Stimulated activated naive CD8-positive, alpha-beta T cell treated with anti-CD3 and anti-CD28 coated beads, Interleukin-15, Interleukin-2, amounts not matched to agents 100 U/mL and 50 U/mL, for 24 hours (primary cell): ENCODE data around the gene PIK3C2A.
"Not testable (repeated sequence)": the region's sequence is repeated elsewhere in the genome, so short reads cannot be mapped to it uniquely, and the experiment has no call there.

Experiments
- ATAC-seq: fragments of 150-1000 bp; cut with Tn5 transposase; one replicate; pipeline ENCODE4 v1.10.0; 2021
- DNase-seq: peaks from one replicate; pipeline ENCODE4 v3.0.0; 2021

Gene PIK3C2A, protein sequence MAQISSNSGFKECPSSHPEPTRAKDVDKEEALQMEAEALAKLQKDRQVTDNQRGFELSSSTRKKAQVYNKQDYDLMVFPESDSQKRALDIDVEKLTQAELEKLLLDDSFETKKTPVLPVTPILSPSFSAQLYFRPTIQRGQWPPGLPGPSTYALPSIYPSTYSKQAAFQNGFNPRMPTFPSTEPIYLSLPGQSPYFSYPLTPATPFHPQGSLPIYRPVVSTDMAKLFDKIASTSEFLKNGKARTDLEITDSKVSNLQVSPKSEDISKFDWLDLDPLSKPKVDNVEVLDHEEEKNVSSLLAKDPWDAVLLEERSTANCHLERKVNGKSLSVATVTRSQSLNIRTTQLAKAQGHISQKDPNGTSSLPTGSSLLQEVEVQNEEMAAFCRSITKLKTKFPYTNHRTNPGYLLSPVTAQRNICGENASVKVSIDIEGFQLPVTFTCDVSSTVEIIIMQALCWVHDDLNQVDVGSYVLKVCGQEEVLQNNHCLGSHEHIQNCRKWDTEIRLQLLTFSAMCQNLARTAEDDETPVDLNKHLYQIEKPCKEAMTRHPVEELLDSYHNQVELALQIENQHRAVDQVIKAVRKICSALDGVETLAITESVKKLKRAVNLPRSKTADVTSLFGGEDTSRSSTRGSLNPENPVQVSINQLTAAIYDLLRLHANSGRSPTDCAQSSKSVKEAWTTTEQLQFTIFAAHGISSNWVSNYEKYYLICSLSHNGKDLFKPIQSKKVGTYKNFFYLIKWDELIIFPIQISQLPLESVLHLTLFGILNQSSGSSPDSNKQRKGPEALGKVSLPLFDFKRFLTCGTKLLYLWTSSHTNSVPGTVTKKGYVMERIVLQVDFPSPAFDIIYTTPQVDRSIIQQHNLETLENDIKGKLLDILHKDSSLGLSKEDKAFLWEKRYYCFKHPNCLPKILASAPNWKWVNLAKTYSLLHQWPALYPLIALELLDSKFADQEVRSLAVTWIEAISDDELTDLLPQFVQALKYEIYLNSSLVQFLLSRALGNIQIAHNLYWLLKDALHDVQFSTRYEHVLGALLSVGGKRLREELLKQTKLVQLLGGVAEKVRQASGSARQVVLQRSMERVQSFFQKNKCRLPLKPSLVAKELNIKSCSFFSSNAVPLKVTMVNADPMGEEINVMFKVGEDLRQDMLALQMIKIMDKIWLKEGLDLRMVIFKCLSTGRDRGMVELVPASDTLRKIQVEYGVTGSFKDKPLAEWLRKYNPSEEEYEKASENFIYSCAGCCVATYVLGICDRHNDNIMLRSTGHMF (N-terminal part only)

DNA sequence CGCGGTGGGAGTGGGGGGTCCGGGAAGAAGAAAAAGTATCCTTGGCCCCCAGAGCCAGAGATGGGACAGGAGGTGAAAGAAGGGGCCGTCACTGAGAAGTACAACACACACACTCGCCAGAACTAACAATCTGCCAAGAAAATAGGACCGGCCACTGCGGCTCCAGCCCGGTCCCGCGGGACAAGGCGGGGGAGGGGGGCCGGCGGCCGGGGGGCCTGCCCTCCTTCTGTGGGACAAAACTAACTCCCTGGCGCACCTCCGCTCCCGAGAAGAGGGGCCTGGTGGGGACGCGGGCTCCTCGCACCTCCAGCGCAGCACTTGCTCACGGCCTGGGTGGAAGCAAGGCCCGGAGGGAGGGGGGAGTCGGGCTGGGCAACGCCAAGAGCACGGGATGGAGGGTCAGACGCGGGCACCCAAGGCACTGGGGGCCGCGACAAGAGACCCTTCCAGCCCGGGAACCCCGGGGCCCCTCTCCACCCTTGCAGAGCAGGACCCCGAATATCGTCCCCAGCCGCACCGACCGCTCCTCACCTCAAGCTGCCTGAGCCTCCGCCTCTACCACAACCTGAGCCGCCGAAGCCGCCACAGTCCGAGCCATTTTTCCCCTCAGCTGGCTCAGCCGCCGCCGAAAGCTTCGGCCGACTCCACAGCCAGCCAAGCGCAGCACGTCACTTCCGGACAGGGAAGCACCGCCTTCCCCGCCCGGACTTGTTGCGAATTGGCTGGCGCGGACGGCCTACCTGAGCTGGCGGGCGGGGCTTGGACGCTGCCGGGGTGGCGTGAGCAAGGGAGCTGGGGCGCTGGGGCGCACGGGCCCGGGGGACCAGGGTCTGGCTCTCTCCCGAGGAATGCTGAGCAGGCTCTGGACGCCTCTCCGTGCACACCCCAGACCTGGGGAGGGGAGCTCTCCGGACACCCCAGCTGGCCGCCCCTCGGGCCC is at the start of gene PIK3C2A:
PIK3C2A (minus strand) TSS at position 670 of the 940 bp plus-strand sequence. CDS start 38,245 bp downstream, outside the sequence.
- peak; percentile 97 for DNase-seq
- ATAC-seq: peak; percentile 99

DNA sequence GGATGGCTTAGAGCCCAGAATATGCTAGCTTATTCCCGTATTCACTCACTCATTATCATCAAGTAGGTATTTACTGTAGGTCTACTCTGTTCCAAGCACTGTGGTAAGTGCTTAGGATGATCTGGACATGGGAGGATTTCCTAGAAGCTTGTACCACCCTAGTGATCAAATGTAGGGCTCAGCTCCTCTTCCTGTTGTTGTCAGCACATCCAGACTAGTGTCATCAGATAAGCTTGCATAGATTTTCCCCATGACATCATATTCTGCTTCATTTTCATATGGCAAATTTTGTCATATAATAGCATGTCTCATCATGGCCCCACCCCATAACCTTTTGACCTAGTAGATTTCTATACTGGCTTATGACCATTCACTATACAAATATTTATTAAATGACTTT is 49.4 kb upstream of the PIK3C2A start:
- ATAC-seq (peak; percentile 33), DNase-seq (no peak)

DNA sequence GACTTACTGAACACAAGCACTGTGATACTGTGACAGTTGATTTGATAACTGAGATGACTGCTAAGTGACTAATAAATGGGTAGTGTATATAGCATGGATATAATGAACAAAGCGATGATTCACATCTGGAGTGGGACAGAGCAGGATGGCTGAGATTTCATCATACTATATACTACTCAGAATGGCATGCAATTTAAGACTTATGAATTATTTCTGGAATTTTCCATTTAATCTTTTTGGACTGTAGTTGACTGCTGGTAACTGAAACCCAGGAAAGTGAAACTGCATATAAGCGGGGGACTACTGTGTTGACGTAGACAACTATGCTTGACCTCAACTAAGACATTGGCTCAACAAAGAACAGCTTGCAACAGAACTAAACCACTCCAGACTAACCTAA is 48.7 kb upstream of the PIK3C2A start:
- no peak for DNase-seq

DNA sequence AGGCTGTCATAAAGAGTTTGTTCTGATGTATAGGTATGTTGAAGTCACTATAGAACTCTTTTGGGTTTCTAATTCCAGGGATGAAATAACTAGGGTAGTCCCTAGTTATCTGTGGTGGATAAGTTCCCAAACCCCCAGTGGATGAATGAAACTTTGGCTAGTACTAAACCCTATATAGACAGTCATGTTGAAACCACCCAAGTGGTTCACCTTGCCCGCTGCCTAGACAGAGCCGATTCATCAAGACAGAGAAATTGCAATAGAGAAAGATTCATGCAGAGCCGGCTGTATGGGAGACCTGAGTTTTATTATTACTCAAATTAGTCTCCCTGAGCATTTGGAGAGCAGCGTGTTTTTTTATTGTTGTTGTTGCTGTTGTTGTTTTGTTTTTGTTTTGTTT is 44.9 kb upstream of the PIK3C2A start:
- ATAC-seq: no peak
- DNase-seq: no peak

More for the DNA sequence above, 48.7 kb upstream of the PIK3C2A start:
- ATAC-seq: peak; percentile 87

DNA sequence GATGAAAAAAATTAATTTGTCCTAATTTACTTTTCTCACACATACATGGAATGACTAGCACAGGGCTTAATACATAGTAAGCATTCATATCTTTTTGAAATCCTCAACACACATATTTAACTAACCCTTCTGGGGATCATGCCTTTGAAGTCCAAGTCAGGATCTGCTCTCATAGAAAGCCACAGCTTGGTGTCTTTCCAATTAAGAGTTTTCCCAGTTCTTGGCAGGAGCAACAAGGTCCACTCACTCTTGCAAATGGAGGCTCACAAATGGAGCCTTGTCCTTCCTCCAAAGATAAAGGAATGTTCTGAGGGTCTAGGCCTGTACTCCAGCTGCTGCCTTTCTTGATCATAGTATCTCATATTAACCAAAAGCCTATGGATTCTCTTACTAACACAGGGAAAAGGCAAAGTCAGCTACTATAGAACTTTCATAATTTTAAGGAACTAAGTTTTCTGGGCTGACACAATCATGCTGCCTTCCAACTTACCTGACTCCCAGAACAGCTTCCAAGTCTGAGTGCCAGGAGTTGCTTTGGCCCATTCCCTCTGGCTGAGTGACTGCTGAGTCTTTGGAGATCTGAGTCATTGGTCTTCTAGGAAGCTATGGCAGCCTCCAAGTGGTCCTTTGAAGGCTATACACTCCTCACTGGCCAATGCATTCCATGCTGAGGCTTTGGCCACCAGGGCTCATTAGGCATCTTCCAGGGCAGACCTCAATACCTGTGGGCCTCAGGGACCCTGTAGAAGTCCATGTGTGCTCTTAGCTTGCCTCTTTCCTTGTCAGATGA is 43.0 kb upstream of the PIK3C2A start:
- DNase-seq: no peak
- no peak for ATAC-seq

DNA sequence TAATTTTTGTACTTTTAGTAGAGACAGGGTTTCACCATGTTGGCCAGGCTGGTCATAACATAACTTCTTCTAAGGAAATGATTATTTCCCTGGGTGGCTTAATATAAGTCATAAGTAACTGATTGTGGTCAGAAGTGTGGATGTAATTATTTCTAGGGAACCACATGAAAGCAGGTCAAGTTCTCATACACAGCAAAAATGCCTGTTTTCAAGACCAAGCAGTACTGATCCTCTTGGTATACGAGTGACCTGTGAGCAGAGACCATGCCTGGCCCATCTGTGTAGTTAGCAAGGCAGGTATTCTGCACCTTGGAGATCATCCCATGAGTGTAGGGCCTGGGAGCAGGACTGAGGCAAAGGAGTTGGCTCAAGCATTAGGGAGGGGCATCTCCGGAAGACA is 36.3 kb upstream of the PIK3C2A start:
- DNase-seq (no peak), ATAC-seq (peak; percentile 87)

DNA sequence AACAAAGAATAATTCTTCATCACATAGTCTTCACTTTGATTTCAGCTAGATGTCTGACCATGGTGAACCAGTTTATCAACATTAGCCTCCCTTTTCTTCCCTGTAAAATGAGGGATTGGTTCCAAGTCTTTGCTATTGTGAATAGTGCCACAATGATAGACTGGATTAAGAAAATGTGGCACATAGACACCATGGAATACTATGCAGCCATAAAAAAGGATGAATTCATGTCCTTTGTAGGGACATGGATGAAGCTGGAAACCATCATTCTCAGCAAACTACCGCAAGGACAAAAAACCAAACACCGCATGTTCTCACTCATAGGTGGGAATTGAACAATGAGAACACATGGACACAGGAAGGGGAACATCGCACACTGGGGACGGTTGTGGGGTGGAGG is 35.2 kb upstream of the PIK3C2A start:
- not testable (repeated sequence) for DNase-seq, ATAC-seq

DNA sequence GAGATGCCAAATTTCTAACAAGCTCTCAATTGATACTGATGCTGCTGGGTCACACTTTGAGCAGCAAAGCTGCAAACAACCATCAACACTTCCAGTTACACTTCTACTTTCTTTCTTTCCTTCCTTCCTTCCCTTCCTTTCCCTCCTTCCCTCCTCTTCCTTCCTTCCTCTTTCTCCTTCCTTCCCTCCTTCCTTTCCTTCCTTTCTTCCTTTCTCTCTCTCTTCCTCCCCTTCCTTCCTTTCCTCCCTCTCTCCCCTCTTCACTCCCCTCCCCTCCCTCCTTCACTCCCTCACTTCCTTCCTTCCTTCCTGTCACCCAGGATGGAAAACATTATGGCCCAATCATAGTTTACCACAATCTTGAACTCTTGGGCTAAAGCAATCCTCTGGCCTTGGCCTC is 33.0 kb upstream of the PIK3C2A start:
- no peak for ATAC-seq

DNA sequence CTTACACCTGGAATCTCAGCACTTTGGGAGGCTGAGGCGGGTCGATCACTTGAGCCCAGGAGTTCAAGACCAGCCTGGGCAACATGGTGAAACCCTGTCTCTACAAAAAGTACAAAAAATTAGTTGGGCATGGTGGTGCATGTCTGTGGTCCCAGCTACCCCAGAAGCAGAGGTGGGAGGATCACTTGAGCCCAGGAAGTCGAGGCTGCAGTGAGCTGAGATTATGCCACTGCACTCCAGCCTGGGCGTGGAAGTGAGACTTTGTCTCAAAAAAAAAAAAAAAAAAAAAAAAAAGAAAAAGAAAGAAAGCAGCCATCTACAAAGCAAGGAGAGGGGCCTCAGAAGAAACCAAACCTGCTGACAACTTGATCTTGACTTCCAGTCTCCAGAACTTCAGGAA is 32.1 kb upstream of the PIK3C2A start:
- not testable (repeated sequence) for ATAC-seq, DNase-seq

More for the DNA sequence above, 33.0 kb upstream of the PIK3C2A start:
- DNase-seq: no peak

DNA sequence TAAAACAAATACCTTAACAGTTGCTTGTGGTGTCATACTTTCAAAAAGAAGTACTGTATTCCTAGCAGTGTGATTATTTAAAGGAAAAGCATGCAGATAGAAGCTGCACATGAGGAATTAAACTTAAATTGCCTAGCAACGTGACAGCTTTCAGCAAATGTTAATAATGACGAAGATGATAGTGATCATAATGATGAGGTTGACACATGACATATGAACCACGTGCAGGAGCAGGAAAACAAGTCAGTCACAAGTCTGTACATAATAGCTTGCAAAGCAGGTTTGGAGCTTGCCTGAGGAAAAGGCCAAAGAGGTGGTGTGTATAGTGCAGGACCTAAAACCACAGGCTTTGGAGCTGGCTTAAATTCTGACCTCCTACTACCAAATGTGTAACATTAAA is 30.6 kb upstream of the PIK3C2A start:
- DNase-seq: no peak
- no peak for ATAC-seq

DNA sequence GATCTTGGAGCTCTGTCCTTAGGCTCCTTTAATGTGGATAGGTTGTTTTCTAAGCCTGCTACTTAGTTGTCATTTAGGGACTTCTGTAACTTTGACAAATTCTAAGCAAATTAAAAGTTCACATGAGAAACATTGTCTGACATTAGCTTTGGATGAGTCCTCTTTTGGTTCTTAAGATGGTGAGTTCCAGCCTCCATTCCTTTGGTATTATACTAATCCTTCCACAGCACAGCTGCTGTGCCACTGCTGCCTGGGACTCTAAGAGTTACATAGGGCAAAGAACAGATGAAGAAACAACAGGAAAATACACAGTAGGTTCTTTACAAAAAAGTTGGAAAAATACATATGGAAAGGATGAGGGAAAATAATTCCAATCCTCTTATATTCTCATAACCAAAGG is 25.3 kb upstream of the PIK3C2A start:
- ATAC-seq: no peak
- DNase-seq: no peak

DNA sequence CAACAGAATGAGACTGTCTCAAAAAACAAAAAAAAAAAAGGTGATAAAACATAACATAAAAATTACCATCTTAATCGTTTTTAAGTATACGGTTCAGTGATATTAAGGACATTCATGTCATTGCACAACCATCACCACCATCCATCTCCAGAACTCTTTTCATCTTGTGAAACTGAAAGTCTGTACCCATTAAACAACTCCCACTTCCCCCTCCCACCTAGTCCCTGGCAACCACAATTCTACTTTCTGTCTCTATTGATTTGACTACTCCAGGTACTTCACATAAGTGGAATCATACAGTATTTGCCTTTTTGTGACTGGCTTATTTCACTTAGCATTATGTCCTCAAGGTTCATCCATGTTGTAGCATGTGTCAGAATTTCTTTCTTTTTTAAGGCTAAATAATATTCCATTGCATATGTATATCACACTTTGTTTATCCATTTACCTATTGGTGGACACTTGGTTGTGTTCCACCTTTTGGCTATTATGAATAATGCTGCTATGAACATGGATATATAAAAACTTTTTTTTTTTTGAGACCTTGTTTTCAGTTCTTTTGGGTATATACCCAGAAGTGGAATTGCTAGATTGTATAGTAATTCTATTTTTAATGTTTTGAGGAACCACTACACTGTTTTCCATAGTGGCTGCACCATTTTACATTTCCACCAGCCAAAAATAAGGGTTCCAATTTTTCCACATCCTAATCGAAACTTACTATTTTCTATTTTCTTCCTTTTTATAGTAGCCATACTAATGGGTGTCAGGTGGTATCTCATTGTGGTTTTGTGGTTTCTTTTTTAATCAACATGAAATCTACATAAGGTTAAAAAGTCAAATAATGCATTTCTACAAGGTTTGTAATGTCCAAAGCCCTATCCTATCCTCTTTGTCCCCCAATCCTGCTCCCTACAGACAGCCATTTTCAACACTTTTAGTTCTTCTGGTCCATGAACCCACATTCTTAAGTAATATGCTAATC is 23.4 kb upstream of the PIK3C2A start:
- DNase-seq (peak; percentile 47), ATAC-seq (peak; percentile 85)

DNA sequence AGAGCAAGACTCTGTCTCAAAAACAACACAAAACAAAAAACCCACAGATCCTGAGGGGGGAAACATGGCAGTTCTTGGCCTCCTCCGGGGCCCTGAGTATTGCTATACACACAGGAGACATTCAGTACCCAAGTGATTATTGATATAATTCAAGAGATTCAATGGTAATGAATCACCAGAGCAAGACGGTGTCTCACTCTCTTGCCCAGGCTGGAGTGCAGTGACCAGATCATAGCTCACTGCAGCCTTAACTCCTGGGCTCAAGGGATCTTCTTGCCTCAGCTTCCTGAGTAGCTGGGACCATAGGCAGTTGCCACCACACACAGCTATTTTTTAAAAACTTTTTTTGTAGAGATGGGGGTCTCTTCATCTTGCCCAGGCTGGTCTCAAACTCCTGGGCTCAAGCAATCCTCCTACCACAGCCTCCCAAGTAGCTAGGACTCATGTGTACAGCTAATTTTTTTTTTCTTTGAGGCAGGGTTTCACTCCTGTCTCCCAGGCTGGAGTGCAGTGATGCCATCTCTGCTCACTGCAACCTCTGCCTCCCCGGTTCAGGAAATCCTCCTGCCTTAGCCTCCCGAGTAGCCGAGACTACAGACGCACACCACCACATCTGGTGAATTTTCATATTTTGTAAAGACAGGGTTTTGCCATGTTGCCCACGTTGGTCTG is 21.8 kb upstream of the PIK3C2A start:
- no peak for ATAC-seq
- DNase-seq: no peak

DNA sequence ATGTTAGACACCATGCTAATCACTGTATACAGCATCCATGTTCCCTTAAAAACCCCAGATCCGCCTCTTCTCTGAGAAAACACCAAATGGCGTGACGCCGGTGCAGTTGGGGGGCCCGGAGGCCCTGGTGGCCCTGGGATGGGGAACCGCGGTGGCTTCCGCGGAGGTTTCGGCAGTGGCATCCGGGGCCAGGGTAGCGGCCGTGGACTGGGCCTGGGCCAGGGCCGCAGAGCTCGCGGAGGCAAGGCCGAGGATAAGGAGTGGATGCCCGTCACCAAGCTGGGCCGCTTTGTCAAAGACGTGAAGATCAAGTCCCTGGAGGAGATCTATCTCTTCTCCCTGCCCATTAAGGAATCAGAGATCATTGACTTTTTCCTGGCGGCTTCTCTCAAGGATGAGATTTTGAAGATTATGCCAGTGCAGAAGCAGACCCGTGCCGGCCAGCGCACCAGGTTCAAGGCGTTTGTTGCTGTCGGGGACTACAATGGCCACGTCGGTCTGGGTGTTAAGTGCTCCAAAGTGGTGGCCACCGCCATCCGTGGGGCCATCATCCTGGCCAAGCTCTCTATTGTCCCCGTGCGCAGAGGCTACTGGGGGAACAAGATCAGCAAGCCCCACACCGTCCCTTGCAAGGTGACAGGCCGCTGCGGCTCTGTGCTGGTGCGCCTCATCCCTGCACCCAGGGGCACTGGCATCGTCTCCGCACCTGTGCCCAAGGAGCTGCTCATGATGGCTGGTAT is 20.6 kb upstream of the PIK3C2A start:
- DNase-seq, ATAC-seq: not testable (repeated sequence)

DNA sequence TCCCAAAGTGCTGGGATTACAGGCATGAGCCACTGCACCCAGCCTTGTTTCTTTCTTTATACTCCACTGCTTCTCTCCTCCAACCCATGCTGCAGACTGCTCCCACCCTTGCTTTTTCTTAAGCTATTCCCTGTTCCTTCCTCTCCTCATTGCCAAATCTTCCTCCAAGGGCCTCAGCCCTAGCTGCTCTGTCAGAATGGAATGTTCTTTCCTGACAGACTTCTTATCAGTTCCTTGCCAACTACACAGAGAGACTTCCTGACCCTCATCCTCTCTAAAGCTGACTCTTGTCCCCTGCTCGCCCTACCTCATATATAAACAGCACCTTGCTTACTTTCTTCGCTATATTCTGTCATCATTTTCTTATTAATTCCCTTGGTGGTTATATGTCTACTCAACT is 16.9 kb upstream of the PIK3C2A start:
- DNase-seq: no peak
- no peak for ATAC-seq

DNA sequence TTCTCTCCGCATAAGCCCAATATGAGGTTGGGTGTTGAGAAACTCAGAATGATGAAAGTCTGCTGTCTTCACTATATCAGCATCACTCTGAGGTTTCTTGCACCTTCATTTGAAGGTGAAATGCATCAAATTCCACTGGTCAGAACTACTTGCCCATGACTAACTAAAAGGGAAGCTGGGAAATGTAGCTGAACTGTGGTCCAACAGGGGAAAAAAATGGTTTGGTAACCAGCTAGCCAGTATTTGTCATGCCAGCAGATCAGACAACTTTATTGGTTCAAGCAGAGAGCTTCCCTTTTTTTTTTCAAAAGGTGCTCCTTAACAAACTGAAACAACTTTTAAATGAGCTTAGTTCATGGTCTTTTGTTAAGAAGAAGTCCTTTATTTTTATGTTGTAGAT is 14.2 kb upstream of the PIK3C2A start:
- DNase-seq: no peak
- no peak for ATAC-seq

DNA sequence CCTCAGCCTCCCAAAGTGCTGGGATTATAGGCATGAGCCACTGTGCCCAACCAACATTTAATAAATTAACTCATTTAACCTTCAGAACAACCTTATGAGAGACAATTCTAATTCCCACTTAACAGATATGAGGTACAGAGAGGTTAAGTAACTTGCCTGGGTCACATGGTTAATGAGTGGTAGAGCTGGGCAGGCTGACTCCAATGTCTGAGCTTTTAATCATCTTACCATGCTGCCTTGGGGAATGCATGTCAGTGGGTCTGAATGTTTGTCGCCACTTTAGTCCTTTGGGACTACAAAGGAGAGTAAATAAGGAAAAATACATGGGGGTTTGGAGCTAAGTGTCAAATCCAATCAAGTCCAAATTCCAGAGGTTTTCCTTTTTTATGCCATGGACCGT is 11.2 kb upstream of the PIK3C2A start:
- ATAC-seq (no peak), DNase-seq (no peak)

DNA sequence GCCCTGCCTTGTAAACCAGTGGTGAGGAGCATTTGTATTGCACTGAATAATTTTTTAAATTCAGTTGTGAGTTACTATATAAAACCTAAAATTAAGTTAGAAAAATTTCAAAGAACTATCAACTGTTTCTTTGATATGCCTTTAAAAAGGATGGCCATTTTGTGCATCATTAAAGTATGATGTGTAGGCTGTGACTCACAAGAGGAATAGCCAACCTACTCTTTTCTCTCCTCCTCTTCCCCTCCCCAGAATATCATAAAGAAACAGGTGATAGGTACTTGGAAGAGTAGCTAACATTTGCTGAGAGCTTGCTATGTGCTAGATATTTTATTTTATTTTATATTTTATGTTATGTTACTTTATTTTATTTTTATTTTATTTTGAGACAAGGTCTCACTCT is 10.6 kb upstream of the PIK3C2A start:
- ATAC-seq: no peak

More for the DNA sequence above, 10.6 kb upstream of the PIK3C2A start:
- no peak for DNase-seq
